ENCODE measurements around the gene MTFMT. TPM values are rescaled to one million over a fixed set of nuclear protein-coding genes. Genes with fewer than 3 reads are reported as not detected.

MTFMT gene
- total RNA-seq, 1 donor from 2014 or later: 6.8 TPM

DNA sequence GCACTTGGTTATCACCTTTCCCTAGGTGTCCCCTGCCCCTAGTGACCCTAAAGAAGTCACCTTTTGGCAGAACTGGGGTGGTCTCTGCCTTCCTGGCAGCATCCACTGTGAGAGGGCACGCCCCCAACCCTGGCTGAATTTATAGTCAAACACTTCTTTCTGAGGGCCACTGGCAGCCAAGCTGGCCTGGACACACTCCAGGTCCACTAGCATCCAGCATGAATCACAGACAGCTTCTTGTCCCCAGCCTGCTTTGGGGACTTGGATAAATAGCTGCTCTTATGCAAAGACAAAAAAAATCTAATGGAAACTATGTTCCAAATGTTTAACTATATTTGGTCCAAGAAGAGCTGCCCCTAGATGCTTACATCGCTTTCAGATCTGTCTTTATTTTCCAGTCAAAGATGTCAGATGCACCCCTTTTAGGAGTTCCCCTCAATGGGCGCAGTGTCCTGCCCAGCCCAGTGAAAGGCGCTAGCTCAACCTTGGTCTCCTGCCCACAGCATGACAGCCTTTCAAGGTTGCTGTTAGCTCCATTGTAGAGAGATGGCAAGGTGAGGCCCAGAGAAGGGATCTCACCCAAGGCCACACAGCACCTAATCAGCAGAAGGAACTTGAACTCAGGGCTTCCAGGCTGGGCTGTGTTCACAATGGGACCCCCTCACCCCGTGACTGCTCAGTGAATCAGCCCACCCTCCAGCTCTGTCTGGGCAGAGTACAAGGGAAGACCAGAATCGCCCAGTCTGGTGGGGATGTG lies 31.4 kb upstream of the MTFMT start:
- Histone ChIP-seq H3K4me1 (ENCODE audit: control insufficient read depth in 3 of 3, insufficient read depth in 3 of 3, low read length in 3 of 3) (peaks cover 4 to 19% (median 10%) of the 10 kb centered on the region in 3 donors), H3K36me3 (ENCODE audit: control insufficient read depth in 3 of 3, insufficient read depth in 3 of 3, low read length in 3 of 3) (peaks cover 5 to 26% (median 10%) of the 10 kb centered on the region in 3 donors)

DNA sequence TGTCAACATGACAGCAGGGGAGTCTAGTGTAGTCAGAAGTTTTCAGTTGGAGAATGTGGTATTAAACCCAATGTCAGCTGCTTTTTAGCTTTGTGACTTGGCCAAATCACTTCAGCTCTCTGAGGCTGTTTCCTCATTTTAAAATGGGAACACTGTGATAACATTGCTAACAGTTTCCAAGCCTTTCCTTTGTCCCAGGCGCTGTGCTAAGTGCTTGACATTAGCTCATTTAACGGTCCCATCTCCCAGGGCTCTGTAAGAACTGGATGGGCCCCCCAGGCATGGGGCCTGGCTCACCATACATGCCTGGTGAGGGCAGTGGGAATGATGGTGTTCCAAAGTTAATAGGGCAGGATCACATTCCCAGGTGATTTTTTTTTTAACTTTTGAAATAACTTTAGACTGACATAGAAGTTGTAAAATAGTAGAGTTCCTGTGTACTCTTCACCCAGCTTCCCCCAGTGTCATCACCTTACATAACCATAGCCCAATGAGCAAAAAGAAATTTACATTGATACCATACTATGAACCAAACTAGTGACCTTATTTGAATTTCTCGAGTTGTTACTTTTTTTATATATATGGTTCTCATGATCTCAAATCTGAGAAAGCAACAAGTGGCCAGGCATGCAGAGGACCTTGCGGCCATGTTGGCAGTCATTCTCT lies 30.6 kb upstream of the MTFMT start:
- no peak overlapping the region for H3K4me3 ChIP-seq (ENCODE audit: low read length in 3 of 3)
- no peaks in the 10 kb centered on the region for H3K9me3 ChIP-seq (ENCODE audit: control insufficient read depth in 3 of 3, low read length in 3 of 3)
- peaks cover 8 to 21% (median 17%) of the 10 kb centered on the region in 3 donors for H3K4me1 ChIP-seq (ENCODE audit: control insufficient read depth in 3 of 3, insufficient read depth in 3 of 3, low read length in 3 of 3)
- H3K36me3 ChIP-seq (ENCODE audit: control insufficient read depth in 3 of 3, insufficient read depth in 3 of 3, low read length in 3 of 3): peaks cover 5 to 28% (median 17%) of the 10 kb centered on the region in 3 donors
- peak overlapping the region; percentile 30 for H3K27ac ChIP-seq (ENCODE audit: low read depth, low read length)
- no peak overlapping the region for H3K9ac ChIP-seq (ENCODE audit: low read depth in 1 of 3, low read length in 3 of 3)
- H3K27me3 ChIP-seq (ENCODE audit: control insufficient read depth in 3 of 3, insufficient read depth in 3 of 3, low read length in 3 of 3): no peaks in the 10 kb centered on the region

More for the DNA sequence above, 31.4 kb upstream of the MTFMT start:
- Histone ChIP-seq H3K27me3 (ENCODE audit: control insufficient read depth in 3 of 3, insufficient read depth in 3 of 3, low read length in 3 of 3) (no peaks in the 10 kb centered on the region), H3K9ac (ENCODE audit: low read depth in 1 of 3, low read length in 3 of 3) (peak overlapping the region in 1 of 3 donors; percentile 14), H3K9me3 (ENCODE audit: control insufficient read depth in 3 of 3, low read length in 3 of 3) (no peaks in the 10 kb centered on the region), H3K4me3 (ENCODE audit: low read length in 3 of 3) (no peak overlapping the region), H3K27ac (ENCODE audit: low read depth, low read length) (peak overlapping the region; percentile 47)

GRCh38 chr15:65059369-65059750 lies 29.9 kb upstream of the MTFMT start:
- no peak overlapping the region for H3K9ac ChIP-seq (ENCODE audit: low read depth in 1 of 3, low read length in 3 of 3)
- H3K4me3 ChIP-seq (ENCODE audit: low read length in 3 of 3): no peak overlapping the region
- no peak overlapping the region for H3K27ac ChIP-seq (ENCODE audit: low read depth, low read length)
- peaks cover 8 to 27% (median 23%) of the 10 kb centered on the region in 3 donors for H3K4me1 ChIP-seq (ENCODE audit: control insufficient read depth in 3 of 3, insufficient read depth in 3 of 3, low read length in 3 of 3)
- H3K36me3 ChIP-seq (ENCODE audit: control insufficient read depth in 3 of 3, insufficient read depth in 3 of 3, low read length in 3 of 3): peaks cover 5 to 34% (median 19%) of the 10 kb centered on the region in 3 donors
- H3K9me3 ChIP-seq (ENCODE audit: control insufficient read depth in 3 of 3, low read length in 3 of 3): no peaks in the 10 kb centered on the region
- no peaks in the 10 kb centered on the region for H3K27me3 ChIP-seq (ENCODE audit: control insufficient read depth in 3 of 3, insufficient read depth in 3 of 3, low read length in 3 of 3)

- H3K4me1 ChIP-seq (ENCODE audit: control insufficient read depth in 3 of 3, insufficient read depth in 3 of 3, low read length in 3 of 3): peaks cover 8 to 27% (median 24%) of the 10 kb centered on the region in 3 donors
- no peak overlapping the region for H3K27ac ChIP-seq (ENCODE audit: low read depth, low read length)
- H3K9ac ChIP-seq (ENCODE audit: low read depth in 1 of 3, low read length in 3 of 3): no peak overlapping the region
- H3K9me3 ChIP-seq (ENCODE audit: control insufficient read depth in 3 of 3, low read length in 3 of 3): no peaks in the 10 kb centered on the region
- H3K27me3 ChIP-seq (ENCODE audit: control insufficient read depth in 3 of 3, insufficient read depth in 3 of 3, low read length in 3 of 3): no peaks in the 10 kb centered on the region
- H3K36me3 ChIP-seq (ENCODE audit: control insufficient read depth in 3 of 3, insufficient read depth in 3 of 3, low read length in 3 of 3): peaks cover 5 to 34% (median 19%) of the 10 kb centered on the region in 3 donors
- no peak overlapping the region for H3K4me3 ChIP-seq (ENCODE audit: low read length in 3 of 3)
Observed at GRCh38 chr15:65058394-65059368, 29.2 kb upstream of the MTFMT start.

GRCh38 chr15:65057549-65057940 lies 28.1 kb upstream of the MTFMT start:
- H3K4me1 ChIP-seq (ENCODE audit: control insufficient read depth in 3 of 3, insufficient read depth in 3 of 3, low read length in 3 of 3): peaks cover 8 to 24% (median 24%) of the 10 kb centered on the region in 3 donors
- no peak overlapping the region for H3K9ac ChIP-seq (ENCODE audit: low read depth in 1 of 3, low read length in 3 of 3)
- H3K36me3 ChIP-seq (ENCODE audit: control insufficient read depth in 3 of 3, insufficient read depth in 3 of 3, low read length in 3 of 3): peaks cover 5 to 39% (median 19%) of the 10 kb centered on the region in 3 donors
- H3K9me3 ChIP-seq (ENCODE audit: control insufficient read depth in 3 of 3, low read length in 3 of 3): no peaks in the 10 kb centered on the region
- no peak overlapping the region for H3K27ac ChIP-seq (ENCODE audit: low read depth, low read length)
- H3K4me3 ChIP-seq (ENCODE audit: low read length in 3 of 3): no peak overlapping the region
- no peaks in the 10 kb centered on the region for H3K27me3 ChIP-seq (ENCODE audit: control insufficient read depth in 3 of 3, insufficient read depth in 3 of 3, low read length in 3 of 3)

DNA sequence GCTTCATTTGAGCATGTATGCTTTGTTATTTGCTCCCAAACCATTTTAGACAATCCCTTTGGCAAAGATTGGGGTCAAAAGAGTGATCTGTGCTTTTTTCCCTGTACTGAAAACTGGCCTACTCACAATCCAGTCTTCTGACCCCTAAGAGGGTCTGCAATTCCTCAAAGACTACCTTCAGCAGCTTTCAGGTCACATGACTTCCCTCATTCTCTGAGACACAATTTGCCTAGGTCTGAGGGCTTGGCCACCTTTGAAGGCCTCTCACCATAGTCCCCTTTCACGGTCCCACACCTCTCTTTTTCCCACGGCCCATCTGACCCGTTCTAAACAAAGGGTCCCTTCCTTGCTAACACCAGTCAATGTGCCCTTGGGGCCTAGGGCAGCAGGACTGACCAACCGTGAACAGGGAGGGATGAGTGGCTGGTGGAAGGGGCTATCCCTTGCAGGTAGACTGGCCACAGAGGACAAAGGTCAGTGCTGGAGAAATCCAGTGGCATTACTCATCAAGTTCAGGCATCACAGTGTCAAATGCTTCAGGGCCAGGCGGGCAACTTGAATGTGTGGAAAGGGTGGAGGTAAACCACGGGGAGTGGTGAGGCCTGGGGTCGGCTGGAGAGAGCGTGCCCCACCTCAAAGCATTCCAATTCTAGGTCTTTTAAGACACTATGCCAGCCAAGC lies 27.6 kb upstream of the MTFMT start:
- Histone ChIP-seq H3K9ac (ENCODE audit: low read depth in 1 of 3, low read length in 3 of 3) (no peak overlapping the region), H3K9me3 (ENCODE audit: control insufficient read depth in 3 of 3, low read length in 3 of 3) (no peaks in the 10 kb centered on the region), H3K27me3 (ENCODE audit: control insufficient read depth in 3 of 3, insufficient read depth in 3 of 3, low read length in 3 of 3) (no peaks in the 10 kb centered on the region), H3K4me1 (ENCODE audit: control insufficient read depth in 3 of 3, insufficient read depth in 3 of 3, low read length in 3 of 3) (peaks cover 8 to 24% (median 21%) of the 10 kb centered on the region in 3 donors), H3K27ac (ENCODE audit: low read depth, low read length) (no peak overlapping the region), H3K36me3 (ENCODE audit: control insufficient read depth in 3 of 3, insufficient read depth in 3 of 3, low read length in 3 of 3) (peaks cover 5 to 39% (median 19%) of the 10 kb centered on the region in 3 donors), H3K4me3 (ENCODE audit: low read length in 3 of 3) (no peak overlapping the region)

- no peaks in the 10 kb centered on the region for H3K27me3 ChIP-seq (ENCODE audit: control insufficient read depth in 3 of 3, insufficient read depth in 3 of 3, low read length in 3 of 3)
- no peak overlapping the region for H3K27ac ChIP-seq (ENCODE audit: low read depth, low read length)
- H3K4me3 ChIP-seq (ENCODE audit: low read length in 3 of 3): no peak overlapping the region
- peaks cover 5 to 40% (median 19%) of the 10 kb centered on the region in 3 donors for H3K36me3 ChIP-seq (ENCODE audit: control insufficient read depth in 3 of 3, insufficient read depth in 3 of 3, low read length in 3 of 3)
- H3K9me3 ChIP-seq (ENCODE audit: control insufficient read depth in 3 of 3, low read length in 3 of 3): no peaks in the 10 kb centered on the region
- peak overlapping the region in 1 of 3 donors; percentile 33 for H3K9ac ChIP-seq (ENCODE audit: low read depth in 1 of 3, low read length in 3 of 3)
- H3K4me1 ChIP-seq (ENCODE audit: control insufficient read depth in 3 of 3, insufficient read depth in 3 of 3, low read length in 3 of 3): peaks cover 8 to 22% (median 18%) of the 10 kb centered on the region in 3 donors
Observed at GRCh38 chr15:65056106-65056505, 26.7 kb upstream of the MTFMT start.

GRCh38 chr15:65055201-65055870 lies 25.9 kb upstream of the MTFMT start:
- peaks cover 8 to 19% (median 16%) of the 10 kb centered on the region in 3 donors for H3K4me1 ChIP-seq (ENCODE audit: control insufficient read depth in 3 of 3, insufficient read depth in 3 of 3, low read length in 3 of 3)
- H3K36me3 ChIP-seq (ENCODE audit: control insufficient read depth in 3 of 3, insufficient read depth in 3 of 3, low read length in 3 of 3): peaks cover 5 to 40% (median 19%) of the 10 kb centered on the region in 3 donors
- no peaks in the 10 kb centered on the region for H3K27me3 ChIP-seq (ENCODE audit: control insufficient read depth in 3 of 3, insufficient read depth in 3 of 3, low read length in 3 of 3)
- no peaks in the 10 kb centered on the region for H3K9me3 ChIP-seq (ENCODE audit: control insufficient read depth in 3 of 3, low read length in 3 of 3)
- H3K27ac ChIP-seq (ENCODE audit: low read depth, low read length): no peak overlapping the region
- no peak overlapping the region for H3K4me3 ChIP-seq (ENCODE audit: low read length in 3 of 3)
- H3K9ac ChIP-seq (ENCODE audit: low read depth in 1 of 3, low read length in 3 of 3): no peak overlapping the region

Measured in skeletal muscle tissue (tissue), 4 donors.